Dedifferentiated amniotic fluid mesenchymal stem cell (primary cell): ENCODE measurements around the gene PHKA2.

Experiments used
- DNase-seq: peaks from one replicate; pipeline ENCODE4 v3.0.0-alpha.2; 2016; ENCODE audit errors: extremely low spot score

PHKA2 gene

GRCh38 chrX:18889346-18890048, 94.4 kb downstream of the PHKA2 start:
- DNase-seq, result no peak

GRCh38 chrX:18888281-18888680, 95.6 kb downstream of the PHKA2 start:
- DNase-seq, result no peak

- DNase-seq, result no peak
Observed at GRCh38 chrX:18887825-18888212, 96.1 kb downstream of the PHKA2 start.

- no peak for DNase-seq
Observed at GRCh38 chrX:18887177-18887824, 96.6 kb downstream of the PHKA2 start.

- DNase-seq, result no peak
Observed at GRCh38 chrX:18886344-18887161, 97.4 kb downstream of the PHKA2 start.

- DNase-seq, result no peak
Observed at GRCh38 chrX:18886005-18886343, 97.9 kb downstream of the PHKA2 start.

- no peak for DNase-seq
Observed at GRCh38 chrX:18885328-18886004, 98.4 kb downstream of the PHKA2 start.

- no peak for DNase-seq
Observed at GRCh38 chrX:18884916-18885315, 99.0 kb downstream of the PHKA2 start.

GRCh38 chrX:18883961-18884765, 99.8 kb downstream of the PHKA2 start:
- no peak for DNase-seq

- DNase-seq, result no peak
Observed at GRCh38 chrX:18883234-18883960, 100.5 kb downstream of the PHKA2 start.

GRCh38 chrX:18879144-18879543, 104.8 kb downstream of the PHKA2 start:
- DNase-seq, result no peak

- DNase-seq, result no peak
Observed at GRCh38 chrX:18877469-18877868, 106.4 kb downstream of the PHKA2 start.

GRCh38 chrX:18875256-18875878, 108.5 kb downstream of the PHKA2 start:
- DNase-seq, result no peak

- no peak for DNase-seq
Observed at GRCh38 chrX:18874560-18875255, 109.2 kb downstream of the PHKA2 start.

GRCh38 chrX:18873836-18874235, 110.1 kb downstream of the PHKA2 start:
- DNase-seq, result no peak

- DNase-seq, result peak; percentile 49
Observed at GRCh38 chrX:18873189-18873791, 110.6 kb downstream of the PHKA2 start.

- DNase-seq, result no peak
Observed at GRCh38 chrX:18872621-18873020, 111.3 kb downstream of the PHKA2 start.

GRCh38 chrX:18871970-18872369, 111.9 kb downstream of the PHKA2 start:
- no peak for DNase-seq

GRCh38 chrX:18871161-18871890, 112.6 kb downstream of the PHKA2 start:
- no peak for DNase-seq
